Loucy (cell line): ENCODE measurements around the gene DGCR6L.
"Not testable (repeated sequence)": the region's sequence is repeated elsewhere in the genome, so short reads cannot be mapped to it uniquely, and the experiment has no call there.

Experiments used
- H2AFZ ChIP-seq: fragments of 200-600 bp; sonication (generic); 2 replicates; pipeline ENCODE4 v1.6.0; 2016; ENCODE audit warnings: antibody characterized with exemption, mild to moderate bottlenecking, low read length, moderate library complexity
- H3F3A ChIP-seq: fragments of 200-600 bp; 2 replicates; pipeline ENCODE4 v1.6.0; 2016; ENCODE audit warnings: antibody characterized with exemption, low read depth, mild to moderate bottlenecking
- H3K27me3 ChIP-seq: fragments of 200-600 bp; sonication (generic); 2 replicates; pipeline ENCODE4 v1.6.1; 2014; ENCODE audit warnings: low read length, mild to moderate bottlenecking; ENCODE audit not compliant: insufficient read depth, poor library complexity, severe bottlenecking
- H3K36me3 ChIP-seq: fragments of 200-600 bp; sonication (generic); 2 replicates; pipeline ENCODE4 v1.6.1; 2016; ENCODE audit warnings: low read length; ENCODE audit not compliant: insufficient read depth
- H3K4me1 ChIP-seq: fragments of 200-600 bp; sonication (generic); 2 replicates; pipeline ENCODE4 v1.5.1; 2014; ENCODE audit warnings: low read length, mild to moderate bottlenecking; ENCODE audit not compliant: insufficient read depth, poor library complexity, severe bottlenecking
- H3K4me2 ChIP-seq: fragments of 200-600 bp; sonication (generic); 2 replicates; pipeline ENCODE4 v1.6.0; 2014; ENCODE audit warnings: antibody characterized with exemption, low read length, low read depth, mild to moderate bottlenecking; ENCODE audit not compliant: poor library complexity, severe bottlenecking
- H3K4me3 ChIP-seq: fragments of 200-600 bp; sonication (generic); 2 replicates; pipeline ENCODE4 v1.5.1; 2014; ENCODE audit warnings: low read length, mild to moderate bottlenecking, mixed read lengths; ENCODE audit not compliant: poor library complexity, severe bottlenecking
- H3K79me2 ChIP-seq: fragments of 200-600 bp; sonication (generic); 2 replicates; pipeline ENCODE4 v1.6.1; 2014; ENCODE audit warnings: low read length; ENCODE audit not compliant: insufficient read depth
- H3K9ac ChIP-seq: fragments of 200-600 bp; sonication (generic); 2 replicates; pipeline ENCODE4 v1.6.0; 2014; ENCODE audit warnings: mild to moderate bottlenecking, low read depth, low read length, moderate library complexity; ENCODE audit not compliant: poor library complexity, severe bottlenecking
- H3K9me2 ChIP-seq: fragments of 200-600 bp; sonication (generic); replicated peaks from 2 replicates; pipeline ENCODE4 v1.6.1; 2016; ENCODE audit warnings: low read depth, low read length, mixed read lengths
- H3K9me3 ChIP-seq: fragments of 200-600 bp; sonication (generic); 2 replicates; pipeline ENCODE4 v1.6.1; 2014; ENCODE audit warnings: mild to moderate bottlenecking, antibody characterized with exemption, low read length, low read depth; ENCODE audit not compliant: insufficient read depth
- H4K20me1 ChIP-seq: fragments of 200-600 bp; sonication (generic); 2 replicates; pipeline ENCODE4 v1.6.0; 2014; ENCODE audit warnings: antibody characterized with exemption, low read length, mild to moderate bottlenecking; ENCODE audit not compliant: insufficient read depth, poor library complexity, severe bottlenecking
- CTCF ChIP-seq: fragments of 200-600 bp; sonication (generic); conservative IDR thresholded peaks from 2 replicates; pipeline ENCODE4 v1.5.1; 2014; ENCODE audit warnings: mild to moderate bottlenecking, antibody characterized with exemption, low read length
- EZH2phosphoT487 ChIP-seq: fragments of 200-600 bp; IDR thresholded peaks from 2 replicates; pipeline ENCODE4 v1.6.1; 2018; ENCODE audit warnings: antibody characterized with exemption, mild to moderate bottlenecking, moderate library complexity, borderline replicate concordance

The DGCR6L gene

GRCh38 chr22:20279662-20280134 lies 40.2 kb downstream of the DGCR6L start:
- H3K36me3 ChIP-seq = no peaks in the 10 kb centered on the region
- H3K4me1 ChIP-seq = no peaks in the 10 kb centered on the region
- no peaks in the 10 kb centered on the region for H3K9me2 ChIP-seq
- TF ChIP-seq CTCF (no peak), EZH2phosphoT487 (no peak)
- H3K9ac ChIP-seq = no peak overlapping the region
- no peak overlapping the region for H3K4me3 ChIP-seq
- H3K27me3 ChIP-seq = no peaks in the 10 kb centered on the region
- H3K79me2 ChIP-seq = no peaks in the 10 kb centered on the region
- H3K9me3 ChIP-seq = no peaks in the 10 kb centered on the region
- no peaks in the 10 kb centered on the region for H3F3A ChIP-seq
- H4K20me1 ChIP-seq = no peaks in the 10 kb centered on the region
- no peak overlapping the region for H3K4me2 ChIP-seq
- no peak overlapping the region for H2AFZ ChIP-seq

GRCh38 chr22:20278726-20279490 lies 41.0 kb downstream of the DGCR6L start:
- not testable (repeated sequence) for H3K9me2 ChIP-seq, H3K79me2 ChIP-seq, H4K20me1 ChIP-seq, H3K27me3 ChIP-seq, H3K9ac ChIP-seq, H3F3A ChIP-seq, H3K4me2 ChIP-seq, H2AFZ ChIP-seq, H3K9me3 ChIP-seq, H3K4me1 ChIP-seq, H3K36me3 ChIP-seq, H3K4me3 ChIP-seq

DNA sequence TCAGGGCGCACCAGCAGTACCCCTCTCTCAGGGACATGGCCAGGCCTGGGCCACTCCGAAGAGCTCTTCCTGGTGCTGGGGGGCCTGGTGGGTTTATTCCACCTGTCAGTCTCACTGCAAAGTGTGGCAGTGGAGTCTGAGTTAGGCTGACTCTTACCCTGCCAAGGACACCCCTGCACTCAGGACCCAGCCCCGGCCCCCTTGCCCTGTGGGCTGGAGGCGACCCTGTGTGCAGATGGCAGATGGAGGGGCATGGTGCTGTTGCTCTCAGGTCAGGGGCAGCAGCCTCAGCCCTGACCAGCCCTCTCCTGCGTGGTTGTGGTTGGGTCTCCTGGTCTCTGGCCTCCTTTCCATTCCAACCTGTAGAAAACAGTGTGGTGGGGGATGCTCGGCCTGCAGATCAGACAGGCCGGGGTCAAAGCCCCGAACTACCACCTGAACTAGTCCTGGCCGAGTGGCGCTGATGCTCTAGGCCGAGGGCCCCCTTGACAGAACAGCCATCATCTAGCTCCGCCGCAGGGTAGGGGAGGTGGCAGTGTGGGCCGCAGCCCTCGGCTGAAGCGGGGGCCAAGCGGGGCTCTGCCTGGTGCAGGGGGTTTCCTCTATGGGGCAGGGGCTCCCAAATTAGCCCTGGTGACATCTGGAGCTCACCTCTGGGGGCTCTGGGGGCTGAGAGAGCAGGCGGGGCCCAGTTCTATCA lies 41.8 kb downstream of the DGCR6L start:
- not testable (repeated sequence) for H2AFZ ChIP-seq, H3K36me3 ChIP-seq, H3K9me2 ChIP-seq, H3K9ac ChIP-seq, H3K9me3 ChIP-seq, H3K79me2 ChIP-seq, H3K27me3 ChIP-seq, H4K20me1 ChIP-seq, H3K4me3 ChIP-seq, H3K4me2 ChIP-seq, H3F3A ChIP-seq, H3K4me1 ChIP-seq

GRCh38 chr22:20276468-20276867 lies 43.4 kb downstream of the DGCR6L start:
- no peaks in the 10 kb centered on the region for H3F3A ChIP-seq
- H3K4me2 ChIP-seq = no peak overlapping the region
- no peaks in the 10 kb centered on the region for H3K9me2 ChIP-seq
- no peaks in the 10 kb centered on the region for H4K20me1 ChIP-seq
- no peak overlapping the region for H2AFZ ChIP-seq
- no peak overlapping the region for H3K4me3 ChIP-seq
- H3K4me1 ChIP-seq = no peaks in the 10 kb centered on the region
- H3K9me3 ChIP-seq = no peaks in the 10 kb centered on the region
- no peaks in the 10 kb centered on the region for H3K79me2 ChIP-seq
- no peaks in the 10 kb centered on the region for H3K27me3 ChIP-seq
- H3K9ac ChIP-seq = no peak overlapping the region
- no peaks in the 10 kb centered on the region for H3K36me3 ChIP-seq
- TF ChIP-seq CTCF = no peak
- no peak for TF ChIP-seq EZH2phosphoT487
